ENCODE results near the gene ROCK2. TPM values are rescaled to one million over a fixed set of nuclear protein-coding genes. Genes with fewer than 3 reads are reported as not detected.

ROCK2 gene
- total RNA-seq, 2 donors from 2014 or later = 62.7 to 80.9 TPM

- Histone ChIP-seq H3K36me3 (no peaks in the 10 kb centered on the region), H3K27ac (peak overlapping the region; percentile 80), H3K9ac (ENCODE audit: low read depth in 2 of 2, low read length in 2 of 2) (peak overlapping the region in 1 of 2 donors; percentile 56), H3K27me3 (no peaks in the 10 kb centered on the region), H3K9me3 (no peaks in the 10 kb centered on the region), H3K4me1 (peaks cover 8% of the 10 kb centered on the region), H3K4me3 (no peak overlapping the region)
- intact Hi-C loops (cut with DNase I) = no loop called here
- TF ChIP-seq CTCF (IDR thresholded peaks at IDR 0.05) = no peak
- DNase-seq = no peak
Observed at GRCh38 chr2:11375025-11375688, 30.7 kb upstream of the ROCK2 start.

DNA sequence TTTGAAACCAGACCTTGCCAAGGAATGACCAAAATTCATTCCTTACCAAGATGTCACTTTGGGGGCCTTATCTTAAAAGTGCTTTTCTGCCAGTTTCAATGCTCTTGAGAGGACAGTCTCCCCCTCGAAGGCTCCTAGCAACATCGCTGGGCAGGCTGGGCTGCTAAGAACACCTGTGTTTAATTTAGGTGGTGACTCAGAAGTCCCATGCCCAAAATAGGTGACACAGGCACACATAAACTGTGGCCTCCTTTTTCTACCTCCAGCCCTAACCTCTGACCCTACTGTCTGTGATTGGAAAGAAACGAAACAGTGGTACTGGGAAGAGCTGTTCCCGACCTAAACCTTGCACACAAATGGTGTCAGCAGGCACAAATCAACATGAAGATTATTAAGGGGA lies 28.7 kb upstream of the ROCK2 start:
- Histone ChIP-seq H3K9me3 (no peaks in the 10 kb centered on the region), H3K36me3 (no peaks in the 10 kb centered on the region), H3K4me3 (no peak overlapping the region), H3K9ac (ENCODE audit: low read depth in 2 of 2, low read length in 2 of 2) (no peak overlapping the region), H3K27me3 (no peaks in the 10 kb centered on the region), H3K27ac (no peak overlapping the region), H3K4me1 (peaks cover 8% of the 10 kb centered on the region)
- intact Hi-C loops (cut with DNase I) = no loop called here
- TF ChIP-seq CTCF (IDR thresholded peaks at IDR 0.05) = no peak
- no peak for DNase-seq

- Histone ChIP-seq H3K36me3 (no peaks in the 10 kb centered on the region), H3K27ac (peak overlapping the region; percentile 4), H3K9ac (ENCODE audit: low read depth in 2 of 2, low read length in 2 of 2) (peak overlapping the region in 1 of 2 donors; percentile 35), H3K9me3 (no peaks in the 10 kb centered on the region), H3K27me3 (no peaks in the 10 kb centered on the region), H3K4me1 (peaks cover 8% of the 10 kb centered on the region), H3K4me3 (no peak overlapping the region)
- no peak for DNase-seq
- TF ChIP-seq CTCF (IDR thresholded peaks at IDR 0.05) = no peak
- intact Hi-C loops (cut with DNase I) = no loop called here
Observed at GRCh38 chr2:11371092-11371937, 26.9 kb upstream of the ROCK2 start.

DNA sequence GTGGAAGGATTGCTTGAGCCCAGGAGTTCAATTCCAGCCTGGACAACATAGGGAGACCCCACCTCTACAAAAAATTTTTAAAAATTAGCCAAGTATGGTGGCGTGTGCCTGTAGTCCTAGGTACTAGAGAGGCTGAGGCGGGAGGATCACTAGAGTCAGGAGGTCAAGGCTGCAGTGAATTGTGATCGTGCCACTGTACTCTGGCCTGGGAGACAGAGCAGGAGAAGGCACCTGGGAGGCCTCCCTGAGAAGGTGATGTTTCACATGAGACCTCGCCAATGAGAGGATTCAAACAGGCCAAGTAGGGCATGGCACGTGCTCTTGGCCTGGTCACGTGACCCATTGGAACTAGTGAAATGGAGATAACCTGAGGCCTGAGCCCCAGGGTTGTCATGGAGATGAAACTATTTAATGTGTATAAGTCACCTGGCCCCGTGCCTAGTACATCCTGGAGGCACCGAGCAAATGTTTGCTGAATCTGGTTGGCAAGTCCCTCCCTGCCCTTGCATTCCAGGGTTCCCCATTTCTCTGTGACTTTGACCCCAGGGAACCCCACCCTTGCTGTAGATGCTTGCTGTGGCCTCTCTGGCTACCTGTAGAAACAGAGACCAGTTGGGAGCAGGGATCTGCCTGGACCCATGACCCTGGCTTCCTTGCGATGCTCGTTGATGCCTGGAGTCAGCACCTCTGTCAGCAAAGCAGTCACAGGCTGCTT lies 26.1 kb upstream of the ROCK2 start:
- peaks cover 8% of the 10 kb centered on the region for H3K4me1 ChIP-seq
- H3K9ac ChIP-seq (ENCODE audit: low read depth in 2 of 2, low read length in 2 of 2) = peak overlapping the region in 1 of 2 donors; percentile 35

More for the DNA sequence above, 26.1 kb upstream of the ROCK2 start:
- no peak for TF ChIP-seq CTCF (IDR thresholded peaks at IDR 0.05)
- H3K27me3 ChIP-seq = no peaks in the 10 kb centered on the region
- no peak overlapping the region for H3K4me3 ChIP-seq
- no peaks in the 10 kb centered on the region for H3K9me3 ChIP-seq
- intact Hi-C loops (cut with DNase I) = no loop called here
- H3K36me3 ChIP-seq = no peaks in the 10 kb centered on the region
- H3K27ac ChIP-seq = peak overlapping the region; percentile 6
- DNase-seq = peak; percentile 95

All from colonic mucosa (tissue), 4 donors.